SK-N-SH treated with all-trans-retinoic acid at 6 μM for 48 hours (cell line): ENCODE data around the gene ACTR5.

Experiments used
- ATAC-seq: fragments of 200-7000 bp; cut with Tn5 transposase; 3 replicates; pipeline ENCODE4 v1.9.1; 2020; ENCODE audit warnings: mild to moderate bottlenecking, moderate library complexity
- ARNTL ChIP-seq: fragments of 450-650 bp; formaldehyde crosslinking; IDR thresholded peaks from 2 replicates; pipeline ENCODE4 v1.5.0; 2020; ENCODE audit warnings: low read depth, mild to moderate bottlenecking, moderate library complexity, borderline replicate concordance
- BACH2 ChIP-seq: fragments of 250-450 bp; sonication (Bioruptor Pico); IDR thresholded peaks from 2 replicates; pipeline ENCODE4 v1.9.0; 2021; ENCODE audit warnings: mild to moderate bottlenecking, borderline replicate concordance
- ESRRG ChIP-seq: fragments of 250-450 bp; sonication (Bioruptor Pico); IDR thresholded peaks from 2 replicates; pipeline ENCODE4 v1.6.1; 2021; ENCODE audit warnings: mild to moderate bottlenecking
- GLIS3 ChIP-seq: fragments of 250-450 bp; sonication (Bioruptor Pico); IDR thresholded peaks from 2 replicates; pipeline ENCODE4 v1.5.0; 2020; ENCODE audit warnings: mild to moderate bottlenecking, moderate library complexity
- ISL1 ChIP-seq: fragments of 250-450 bp; sonication (Bioruptor Pico); IDR thresholded peaks from 2 replicates; pipeline ENCODE4 v2.1.2; 2022; ENCODE audit warnings: mild to moderate bottlenecking, moderate library complexity
- OSR1 ChIP-seq: fragments of 250-450 bp; sonication (Bioruptor Pico); IDR thresholded peaks from 2 replicates; pipeline ENCODE4 v1.8.0; 2022; ENCODE audit warnings: moderate library complexity, mild to moderate bottlenecking, inconsistent platforms
- PPARA ChIP-seq: fragments of 250-450 bp; sonication (Bioruptor Pico); IDR thresholded peaks from 2 replicates; pipeline ENCODE4 v1.5.0; 2020; ENCODE audit warnings: mild to moderate bottlenecking, borderline replicate concordance
- RARB ChIP-seq: fragments of 250-450 bp; sonication (Bioruptor Pico); IDR thresholded peaks from 2 replicates; pipeline ENCODE4 v1.8.0; 2021; ENCODE audit warnings: mild to moderate bottlenecking, moderate library complexity
- SNAI2 ChIP-seq: fragments of 250-450 bp; sonication (Bioruptor Pico); IDR thresholded peaks from 2 replicates; pipeline ENCODE4 v1.5.0; 2020; ENCODE audit warnings: mild to moderate bottlenecking, moderate library complexity
- TCF4 ChIP-seq: fragments of 250-450 bp; sonication (Bioruptor Pico); IDR thresholded peaks from 2 replicates; pipeline ENCODE4 v1.8.0; 2021; ENCODE audit warnings: mild to moderate bottlenecking, moderate library complexity, borderline replicate concordance
- TOX ChIP-seq: fragments of 250-450 bp; sonication (Bioruptor Pico); IDR thresholded peaks from 2 replicates; pipeline ENCODE4 v1.8.0; 2021; ENCODE audit warnings: mild to moderate bottlenecking, moderate library complexity, borderline replicate concordance
- ZC3H10 ChIP-seq: fragments of 250-450 bp; sonication (Bioruptor Pico); IDR thresholded peaks from 2 replicates; pipeline ENCODE4 v1.5.1; 2021; ENCODE audit warnings: mild to moderate bottlenecking, moderate library complexity
- ZFP3 ChIP-seq: fragments of 250-450 bp; sonication (Bioruptor Pico); IDR thresholded peaks from 2 replicates; pipeline ENCODE4 v1.5.0; 2020; ENCODE audit warnings: mild to moderate bottlenecking, moderate library complexity
- ZFP30 ChIP-seq: fragments of 450-650 bp; formaldehyde crosslinking; IDR thresholded peaks from 2 replicates; pipeline ENCODE4 v1.5.0; 2022; ENCODE audit warnings: mild to moderate bottlenecking, moderate library complexity
- ZNF565 ChIP-seq: fragments of 450-650 bp; formaldehyde crosslinking; conservative IDR thresholded peaks from 2 replicates; pipeline ENCODE4 v1.5.0; 2020; ENCODE audit warnings: low read depth, mild to moderate bottlenecking, moderate library complexity
- ZNF70 ChIP-seq: fragments of 450-650 bp; formaldehyde crosslinking; IDR thresholded peaks from 2 replicates; pipeline ENCODE4 v1.5.0; 2020; ENCODE audit warnings: mild to moderate bottlenecking, moderate library complexity
- ZNF8 ChIP-seq: fragments of 450-650 bp; formaldehyde crosslinking; IDR thresholded peaks from 2 replicates; pipeline ENCODE4 v1.5.0; 2020; ENCODE audit warnings: mild to moderate bottlenecking, moderate library complexity
- TF ChIP-seq, protein P1 (sequence below): fragments of 250-450 bp; sonication (Bioruptor Pico); IDR thresholded peaks from 2 replicates; pipeline ENCODE4 v1.8.0; 2020; ENCODE audit warnings: mild to moderate bottlenecking, moderate library complexity, borderline replicate concordance
- TF ChIP-seq, protein P2 (sequence below): fragments of 250-450 bp; sonication (Bioruptor Pico); IDR thresholded peaks from 2 replicates; pipeline ENCODE4 v1.5.1; 2020; ENCODE audit warnings: low read depth, mild to moderate bottlenecking, moderate library complexity
- TF ChIP-seq, protein P3 (sequence below): fragments of 250-450 bp; sonication (Bioruptor Pico); IDR thresholded peaks from 2 replicates; pipeline ENCODE4 v1.8.0; 2021; ENCODE audit warnings: low read depth, mild to moderate bottlenecking, moderate library complexity, borderline replicate concordance
- TF ChIP-seq, protein P4 (sequence below): fragments of 250-450 bp; sonication (Bioruptor Pico); IDR thresholded peaks from 2 replicates; pipeline ENCODE4 v1.5.1; 2021; ENCODE audit warnings: mild to moderate bottlenecking, moderate library complexity

ACTR5 gene

DNA sequence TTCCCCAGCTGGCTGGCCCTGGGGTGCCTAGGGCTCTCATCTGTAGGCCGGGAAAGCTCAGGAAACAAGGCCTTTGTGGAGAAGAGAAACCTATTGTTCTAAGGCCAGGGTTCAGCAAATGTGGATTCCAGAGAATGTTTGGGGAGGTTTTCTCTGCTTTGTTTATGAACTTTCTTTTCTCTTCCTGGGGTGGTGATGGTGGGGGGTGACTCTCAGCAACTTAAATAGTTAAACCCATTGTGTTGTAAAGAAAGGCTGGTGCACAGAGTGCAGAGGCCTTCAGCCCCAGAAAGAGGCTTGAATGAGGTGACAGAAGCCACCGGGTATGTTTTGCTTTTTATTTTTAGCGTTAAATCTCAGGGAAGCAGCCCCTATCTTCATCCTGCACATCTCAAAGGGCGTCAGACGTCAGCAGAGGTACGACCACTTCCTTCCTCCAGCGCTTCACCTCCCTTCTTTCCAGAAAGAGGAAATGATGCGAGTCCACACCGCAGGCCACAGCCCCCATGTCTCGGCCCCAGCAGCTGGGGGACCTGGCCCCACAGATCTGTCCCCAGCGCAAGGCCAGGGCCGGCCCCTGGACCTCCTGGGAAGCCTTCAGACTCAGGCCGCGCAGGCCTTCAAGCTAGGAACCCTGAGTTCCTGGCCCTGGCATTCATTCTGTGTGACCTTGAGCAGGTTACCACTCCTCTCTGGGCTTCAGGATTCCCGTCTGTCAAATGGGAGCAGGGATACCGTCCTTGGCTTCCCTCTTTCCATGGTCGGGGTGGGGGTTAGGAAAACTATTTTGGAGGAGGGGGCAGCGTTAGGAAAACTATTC lies 56.6 kb downstream of the ACTR5 start:
- ATAC-seq = no peak

DNA sequence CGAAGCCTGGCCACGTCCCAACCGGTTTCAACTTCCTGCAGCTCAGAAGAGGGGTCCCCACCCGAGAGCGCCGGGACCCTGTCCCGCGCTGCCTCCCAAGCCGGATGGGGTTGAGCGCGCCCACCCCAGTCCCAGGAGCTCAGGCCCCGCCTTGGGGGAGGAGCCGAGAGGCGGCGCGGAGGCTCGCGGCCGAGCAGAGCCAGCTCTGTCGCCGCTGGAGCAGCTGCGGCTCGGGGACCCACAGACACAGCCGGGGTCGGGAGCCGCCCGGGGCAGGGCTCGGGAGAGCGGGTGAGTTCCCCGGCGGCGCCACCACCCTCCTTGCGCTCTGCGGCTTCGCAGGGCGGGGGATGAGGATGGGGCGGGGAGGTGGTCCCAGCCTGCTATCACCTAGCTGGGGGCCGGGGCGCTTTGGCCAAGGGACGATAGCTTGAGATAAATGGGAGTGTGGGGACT lies 57.3 kb downstream of the ACTR5 start, which contains the start of gene PPP1R16B:
Gene PPP1R16B, plus strand, starts transcription at position 196 of the 456 bp plus-strand sequence. CDS start 30,229 bp downstream, outside the sequence.
- TF ChIP-seq ARNTL (CRISPR knock-in tag) = no peak
- TF ChIP-seq ESRRG (CRISPR knock-in tag) = no peak
- TF ChIP-seq, protein P1, sequence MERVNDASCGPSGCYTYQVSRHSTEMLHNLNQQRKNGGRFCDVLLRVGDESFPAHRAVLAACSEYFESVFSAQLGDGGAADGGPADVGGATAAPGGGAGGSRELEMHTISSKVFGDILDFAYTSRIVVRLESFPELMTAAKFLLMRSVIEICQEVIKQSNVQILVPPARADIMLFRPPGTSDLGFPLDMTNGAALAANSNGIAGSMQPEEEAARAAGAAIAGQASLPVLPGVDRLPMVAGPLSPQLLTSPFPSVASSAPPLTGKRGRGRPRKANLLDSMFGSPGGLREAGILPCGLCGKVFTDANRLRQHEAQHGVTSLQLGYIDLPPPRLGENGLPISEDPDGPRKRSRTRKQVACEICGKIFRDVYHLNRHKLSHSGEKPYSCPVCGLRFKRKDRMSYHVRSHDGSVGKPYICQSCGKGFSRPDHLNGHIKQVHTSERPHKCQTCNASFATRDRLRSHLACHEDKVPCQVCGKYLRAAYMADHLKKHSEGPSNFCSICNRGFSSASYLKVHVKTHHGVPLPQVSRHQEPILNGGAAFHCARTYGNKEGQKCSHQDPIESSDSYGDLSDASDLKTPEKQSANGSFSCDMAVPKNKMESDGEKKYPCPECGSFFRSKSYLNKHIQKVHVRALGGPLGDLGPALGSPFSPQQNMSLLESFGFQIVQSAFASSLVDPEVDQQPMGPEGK (CRISPR knock-in tag) = no peak
- TF ChIP-seq BACH2 (CRISPR knock-in tag) = no peak
- no peak for TF ChIP-seq OSR1 (CRISPR knock-in tag)
- TF ChIP-seq ZNF70 = no peak
- TF ChIP-seq PPARA (CRISPR knock-in tag) = no peak
- no peak for TF ChIP-seq ZC3H10 (CRISPR knock-in tag)
- no peak for TF ChIP-seq ISL1 (CRISPR knock-in tag)
- TF ChIP-seq GLIS3 (CRISPR knock-in tag) = no peak
- TF ChIP-seq ZFP3 = no peak
- TF ChIP-seq, protein P2, sequence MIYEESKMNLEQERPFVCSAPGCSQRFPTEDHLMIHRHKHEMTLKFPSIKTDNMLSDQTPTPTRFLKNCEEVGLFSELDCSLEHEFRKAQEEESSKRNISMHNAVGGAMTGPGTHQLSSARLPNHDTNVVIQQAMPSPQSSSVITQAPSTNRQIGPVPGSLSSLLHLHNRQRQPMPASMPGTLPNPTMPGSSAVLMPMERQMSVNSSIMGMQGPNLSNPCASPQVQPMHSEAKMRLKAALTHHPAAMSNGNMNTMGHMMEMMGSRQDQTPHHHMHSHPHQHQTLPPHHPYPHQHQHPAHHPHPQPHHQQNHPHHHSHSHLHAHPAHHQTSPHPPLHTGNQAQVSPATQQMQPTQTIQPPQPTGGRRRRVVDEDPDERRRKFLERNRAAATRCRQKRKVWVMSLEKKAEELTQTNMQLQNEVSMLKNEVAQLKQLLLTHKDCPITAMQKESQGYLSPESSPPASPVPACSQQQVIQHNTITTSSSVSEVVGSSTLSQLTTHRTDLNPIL = no peak
- ATAC-seq = peak; percentile 84

More for the DNA sequence above, 56.6 kb downstream of the ACTR5 start:
- TF ChIP-seq TCF4 (no peak), ARNTL (CRISPR knock-in tag) (no peak), ZNF70 (no peak), RARB (no peak), ZFP30 (no peak), ZNF8 (no peak), GLIS3 (CRISPR knock-in tag) (no peak), PPARA (CRISPR knock-in tag) (no peak), ZNF565 (CRISPR knock-in tag) (no peak), ZC3H10 (CRISPR knock-in tag) (no peak), ESRRG (CRISPR knock-in tag) (no peak), OSR1 (CRISPR knock-in tag) (no peak), SNAI2 (no peak), TOX (CRISPR knock-in tag) (no peak)
- TF ChIP-seq, protein P3, sequence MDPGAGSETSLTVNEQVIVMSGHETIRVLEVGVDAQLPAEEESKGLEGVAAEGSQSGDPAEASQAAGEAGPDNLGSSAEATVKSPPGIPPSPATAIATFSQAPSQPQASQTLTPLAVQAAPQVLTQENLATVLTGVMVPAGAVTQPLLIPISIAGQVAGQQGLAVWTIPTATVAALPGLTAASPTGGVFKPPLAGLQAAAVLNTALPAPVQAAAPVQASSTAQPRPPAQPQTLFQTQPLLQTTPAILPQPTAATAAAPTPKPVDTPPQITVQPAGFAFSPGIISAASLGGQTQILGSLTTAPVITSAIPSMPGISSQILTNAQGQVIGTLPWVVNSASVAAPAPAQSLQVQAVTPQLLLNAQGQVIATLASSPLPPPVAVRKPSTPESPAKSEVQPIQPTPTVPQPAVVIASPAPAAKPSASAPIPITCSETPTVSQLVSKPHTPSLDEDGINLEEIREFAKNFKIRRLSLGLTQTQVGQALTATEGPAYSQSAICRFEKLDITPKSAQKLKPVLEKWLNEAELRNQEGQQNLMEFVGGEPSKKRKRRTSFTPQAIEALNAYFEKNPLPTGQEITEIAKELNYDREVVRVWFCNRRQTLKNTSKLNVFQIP (CRISPR knock-in tag) = no peak
- TF ChIP-seq, protein P2 = no peak
- TF ChIP-seq, protein P1 (CRISPR knock-in tag) = no peak
- TF ChIP-seq, protein P4, sequence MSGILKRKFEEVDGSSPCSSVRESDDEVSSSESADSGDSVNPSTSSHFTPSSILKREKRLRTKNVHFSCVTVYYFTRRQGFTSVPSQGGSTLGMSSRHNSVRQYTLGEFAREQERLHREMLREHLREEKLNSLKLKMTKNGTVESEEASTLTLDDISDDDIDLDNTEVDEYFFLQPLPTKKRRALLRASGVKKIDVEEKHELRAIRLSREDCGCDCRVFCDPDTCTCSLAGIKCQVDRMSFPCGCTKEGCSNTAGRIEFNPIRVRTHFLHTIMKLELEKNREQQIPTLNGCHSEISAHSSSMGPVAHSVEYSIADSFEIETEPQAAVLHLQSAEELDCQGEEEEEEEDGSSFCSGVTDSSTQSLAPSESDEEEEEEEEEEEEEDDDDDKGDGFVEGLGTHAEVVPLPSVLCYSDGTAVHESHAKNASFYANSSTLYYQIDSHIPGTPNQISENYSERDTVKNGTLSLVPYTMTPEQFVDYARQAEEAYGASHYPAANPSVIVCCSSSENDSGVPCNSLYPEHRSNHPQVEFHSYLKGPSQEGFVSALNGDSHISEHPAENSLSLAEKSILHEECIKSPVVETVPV (CRISPR knock-in tag) = no peak
